Measurements from ENCODE around the gene CCDC88B.

- TF ChIP-seq TAF1 (IDR thresholded peaks at IDR 0.05; ENCODE audit: borderline replicate concordance, low read depth, low read length), result 0 out of 2 replicates have a peak, but pooled peaks have one; percentile 42
- TF ChIP-seq POLR2A (IDR thresholded peaks at IDR 0.05; ENCODE audit: low read depth, low read length), result no peak
Observed at GRCh38 chr11:64340671-64341335, 799 bp downstream of the CCDC88B start.
